ENCODE data around the gene APOO.
A peak's percentile ranks its signal among the peaks of the same experiment; 100 is the strongest.

Gene APOO

GRCh38 chrX:23907498-23908218 lies at the start of gene APOO, which contains the start of gene CXorf58:
TSS of gene APOO (minus strand) at chrX:23907938. CDS start at chrX:23907702, 236 bp downstream.
TSS of gene CXorf58 (plus strand) at chrX:23908006. CDS start at chrX:23910303, 2,297 bp downstream.
- DNase-seq = peak; percentile 94

- no peak for DNase-seq
These were observed 46.7 kb upstream of the APOO start for GRCh38 chrX:23954396-23954795.

- DNase-seq = no peak
These were observed 46.2 kb upstream of the APOO start for GRCh38 chrX:23953908-23954269.

- DNase-seq = peak; percentile 27
These were observed 45.5 kb upstream of the APOO start for GRCh38 chrX:23952984-23953907.

GRCh38 chrX:23952391-23952790 lies 44.7 kb upstream of the APOO start:
- DNase-seq = no peak

- no peak for DNase-seq
These were observed 37.5 kb upstream of the APOO start for GRCh38 chrX:23945206-23945605.

- DNase-seq = no peak
These were observed 36.5 kb upstream of the APOO start for GRCh38 chrX:23944234-23944633.

GRCh38 chrX:23939203-23939602 lies 31.5 kb upstream of the APOO start:
- DNase-seq = no peak

- DNase-seq = no peak
These were observed 31.0 kb upstream of the APOO start for GRCh38 chrX:23938690-23939089.

GRCh38 chrX:23937100-23937499 lies 29.4 kb upstream of the APOO start:
- no peak for DNase-seq

GRCh38 chrX:23936180-23936579 lies 28.4 kb upstream of the APOO start:
- no peak for DNase-seq

GRCh38 chrX:23935106-23935505 lies 27.4 kb upstream of the APOO start:
- no peak for DNase-seq

- DNase-seq = no peak
These were observed 24.3 kb upstream of the APOO start for GRCh38 chrX:23932046-23932445.

- DNase-seq = no peak
These were observed 23.3 kb upstream of the APOO start for GRCh38 chrX:23930894-23931604.

- DNase-seq = no peak
These were observed 18.3 kb upstream of the APOO start for GRCh38 chrX:23926015-23926414.

GRCh38 chrX:23919706-23920320 lies 12.1 kb upstream of the APOO start:
- DNase-seq = no peak

GRCh38 chrX:23919148-23919547 lies 11.4 kb upstream of the APOO start:
- DNase-seq = no peak

- DNase-seq = no peak
These were observed 3.5 kb upstream of the APOO start for GRCh38 chrX:23911126-23911835.

- DNase-seq = no peak
These were observed 674 bp upstream of the APOO start for GRCh38 chrX:23908219-23909004.

- DNase-seq = no peak
These were observed 634 bp downstream of the APOO start for GRCh38 chrX:23907111-23907497.

- no peak for DNase-seq
These were observed 3.6 kb downstream of the APOO start for GRCh38 chrX:23904096-23904495.
